Choroid plexus epithelial cell (primary cell): ENCODE measurements around the gene SPG11.
"Not testable (repeated sequence)": the region's sequence is repeated elsewhere in the genome, so short reads cannot be mapped to it uniquely, and the experiment has no call there.

Source experiments
- DNase-seq: peaks from one replicate; pipeline ENCODE4 v3.0.0-alpha.2; 2010; ENCODE audit warnings: low read depth
- H3K4me3 ChIP-seq: 2 replicates; pipeline ENCODE4 v1.5.1; 2011; ENCODE audit warnings: low read depth, mild to moderate bottlenecking, control low read depth, low read length, moderate library complexity
- CTCF ChIP-seq: conservative IDR thresholded peaks from 2 replicates; pipeline ENCODE4 v1.5.1; 2011; ENCODE audit warnings: low read depth, mild to moderate bottlenecking, control low read depth, inconsistent platforms, low read length, moderate library complexity

SPG11 gene

GRCh38 chr15:44695294-44695693, 31.8 kb upstream of the SPG11 start:
- TF ChIP-seq CTCF, result no peak
- no peak overlapping the region for H3K4me3 ChIP-seq
- no peak for DNase-seq

GRCh38 chr15:44694416-44694815, 31.0 kb upstream of the SPG11 start:
- DNase-seq, result no peak
- H3K4me3 ChIP-seq, result no peak overlapping the region
- no peak for TF ChIP-seq CTCF

GRCh38 chr15:44692659-44693058, 29.2 kb upstream of the SPG11 start:
- TF ChIP-seq CTCF, result no peak
- no peak overlapping the region for H3K4me3 ChIP-seq
- DNase-seq, result no peak

- not testable (repeated sequence) for DNase-seq
Observed at GRCh38 chr15:44690245-44690644, 26.8 kb upstream of the SPG11 start.

GRCh38 chr15:44689318-44689717, 25.9 kb upstream of the SPG11 start:
- not testable (repeated sequence) for DNase-seq, H3K4me3 ChIP-seq

More at GRCh38 chr15:44690245-44690644, 26.8 kb upstream of the SPG11 start:
- not testable (repeated sequence) for H3K4me3 ChIP-seq

- H3K4me3 ChIP-seq, result not testable (repeated sequence)
- DNase-seq, result peak; percentile 55
Observed at GRCh38 chr15:44682809-44683682, 19.6 kb upstream of the SPG11 start.

- DNase-seq, result no peak
- TF ChIP-seq CTCF, result no peak
- no peak overlapping the region for H3K4me3 ChIP-seq
Observed at GRCh38 chr15:44682211-44682610, 18.7 kb upstream of the SPG11 start.

- no peak for DNase-seq
Observed at GRCh38 chr15:44676676-44677075, 13.2 kb upstream of the SPG11 start.

More at GRCh38 chr15:44676676-44677075, 13.2 kb upstream of the SPG11 start:
- no peak for TF ChIP-seq CTCF
- H3K4me3 ChIP-seq, result no peak overlapping the region
